GM06990 (cell line): Measurements from ENCODE around the gene PAH.

Experiments used
- DNase-seq: peaks from one replicate; pipeline ENCODE4 v3.0.0-alpha.2; 2011; ENCODE audit not compliant: insufficient read length; ENCODE audit errors: extremely low read depth
- H3K27me3 ChIP-seq: replicated peaks from 2 replicates; pipeline ENCODE4 v1.6.0; 2011; ENCODE audit warnings: low read length; ENCODE audit not compliant: control insufficient read depth, insufficient read depth
- H3K36me3 ChIP-seq: 2 replicates; pipeline ENCODE4 v1.5.1; 2011; ENCODE audit warnings: low read length; ENCODE audit not compliant: control insufficient read depth, insufficient read depth
- H3K4me3 ChIP-seq: replicated peaks from 2 replicates; pipeline ENCODE4 v1.5.1; 2011; ENCODE audit warnings: low read depth, mild to moderate bottlenecking, control low read depth, low read length
- TF ChIP-seq, protein P1 (sequence below): IDR thresholded peaks from 2 replicates; pipeline ENCODE4 v1.5.1; 2011; ENCODE audit warnings: low read length, control low read depth, mild to moderate bottlenecking, inconsistent platforms; ENCODE audit not compliant: insufficient read depth, poor library complexity, severe bottlenecking

Gene PAH

DNA sequence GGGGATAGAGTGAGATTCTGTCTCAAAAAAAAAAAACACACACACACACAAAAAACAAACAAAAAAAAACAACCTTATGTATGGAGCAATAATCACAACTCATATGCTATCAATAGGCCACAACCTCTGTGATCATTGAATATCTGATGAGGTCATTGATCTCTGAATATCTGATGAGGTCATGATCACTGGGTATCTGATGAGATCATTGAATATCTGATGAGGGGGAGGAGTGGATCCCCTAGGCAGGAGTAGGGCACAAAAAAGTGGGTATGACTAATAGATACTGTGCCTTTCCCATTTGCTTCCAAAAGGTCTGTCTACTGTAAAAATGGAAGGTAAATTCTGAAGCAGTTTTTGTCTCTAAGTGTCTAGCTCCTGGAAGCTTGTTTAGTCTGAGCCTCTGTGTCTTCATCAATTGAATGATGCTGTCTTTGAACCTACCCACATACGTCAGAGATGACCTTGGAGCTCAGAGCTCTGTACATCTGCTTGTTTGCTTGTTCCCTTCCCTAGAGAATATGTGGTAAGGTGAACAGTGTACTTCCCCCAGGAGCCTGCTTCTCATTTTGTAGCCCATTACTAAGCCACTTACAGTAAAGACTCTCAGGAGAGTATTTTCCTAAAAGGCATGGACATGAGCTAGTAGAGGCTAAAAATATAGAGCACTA is 13.6 kb downstream of the PAH start:
- DNase-seq, result no peak

DNA sequence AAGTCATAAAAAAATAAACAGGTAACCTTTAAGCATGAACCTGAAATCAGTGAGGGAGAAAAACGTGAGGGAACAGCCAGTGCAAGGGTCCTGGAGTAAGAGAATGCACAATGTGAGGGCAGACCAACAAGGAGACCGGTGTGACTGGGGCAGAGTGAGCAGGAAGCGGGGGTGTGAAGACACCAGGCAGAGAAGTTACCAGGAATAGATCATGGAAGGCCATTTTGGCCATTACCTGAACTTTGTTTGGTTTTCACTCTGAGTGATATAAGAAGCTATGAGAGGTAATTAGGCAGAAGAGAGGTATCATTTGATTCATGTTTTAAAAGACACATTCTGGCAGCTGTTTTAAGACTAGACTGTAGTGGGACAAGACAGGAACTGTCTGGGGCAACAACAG is 15.0 kb downstream of the PAH start:
- Histone ChIP-seq H3K4me3 (no peak overlapping the region), H3K36me3 (no peaks in the 10 kb centered on the region), H3K27me3 (no peaks in the 10 kb centered on the region)
- TF ChIP-seq, protein P1, sequence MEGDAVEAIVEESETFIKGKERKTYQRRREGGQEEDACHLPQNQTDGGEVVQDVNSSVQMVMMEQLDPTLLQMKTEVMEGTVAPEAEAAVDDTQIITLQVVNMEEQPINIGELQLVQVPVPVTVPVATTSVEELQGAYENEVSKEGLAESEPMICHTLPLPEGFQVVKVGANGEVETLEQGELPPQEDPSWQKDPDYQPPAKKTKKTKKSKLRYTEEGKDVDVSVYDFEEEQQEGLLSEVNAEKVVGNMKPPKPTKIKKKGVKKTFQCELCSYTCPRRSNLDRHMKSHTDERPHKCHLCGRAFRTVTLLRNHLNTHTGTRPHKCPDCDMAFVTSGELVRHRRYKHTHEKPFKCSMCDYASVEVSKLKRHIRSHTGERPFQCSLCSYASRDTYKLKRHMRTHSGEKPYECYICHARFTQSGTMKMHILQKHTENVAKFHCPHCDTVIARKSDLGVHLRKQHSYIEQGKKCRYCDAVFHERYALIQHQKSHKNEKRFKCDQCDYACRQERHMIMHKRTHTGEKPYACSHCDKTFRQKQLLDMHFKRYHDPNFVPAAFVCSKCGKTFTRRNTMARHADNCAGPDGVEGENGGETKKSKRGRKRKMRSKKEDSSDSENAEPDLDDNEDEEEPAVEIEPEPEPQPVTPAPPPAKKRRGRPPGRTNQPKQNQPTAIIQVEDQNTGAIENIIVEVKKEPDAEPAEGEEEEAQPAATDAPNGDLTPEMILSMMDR, result no peak
- DNase-seq, result no peak

More for the DNA sequence above, 13.6 kb downstream of the PAH start:
- Histone ChIP-seq H3K4me3 (no peak overlapping the region), H3K36me3 (no peaks in the 10 kb centered on the region), H3K27me3 (no peaks in the 10 kb centered on the region)
- TF ChIP-seq, protein P1, result no peak

DNA sequence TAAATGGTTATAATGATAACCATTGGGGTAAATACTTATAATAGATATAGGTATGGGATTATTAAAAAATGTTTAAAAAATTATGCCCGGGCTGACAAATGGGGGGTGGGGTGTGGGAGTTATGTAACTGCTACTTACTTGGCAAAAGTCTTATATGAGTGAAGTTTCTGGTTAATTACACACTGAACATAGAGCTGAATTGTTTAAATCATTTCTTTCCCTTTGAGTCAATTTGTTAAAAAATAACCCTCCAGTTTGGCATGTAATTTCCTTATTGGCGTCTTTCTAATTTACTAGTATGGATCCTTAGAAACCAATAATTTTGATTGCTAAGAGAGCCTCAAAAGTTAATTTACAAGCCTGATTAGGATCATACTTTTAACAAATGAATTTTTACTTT is 16.7 kb downstream of the PAH start:
- DNase-seq, result no peak
- TF ChIP-seq, protein P1, result no peak
- Histone ChIP-seq H3K4me3 (no peak overlapping the region), H3K36me3 (no peaks in the 10 kb centered on the region), H3K27me3 (no peaks in the 10 kb centered on the region)

DNA sequence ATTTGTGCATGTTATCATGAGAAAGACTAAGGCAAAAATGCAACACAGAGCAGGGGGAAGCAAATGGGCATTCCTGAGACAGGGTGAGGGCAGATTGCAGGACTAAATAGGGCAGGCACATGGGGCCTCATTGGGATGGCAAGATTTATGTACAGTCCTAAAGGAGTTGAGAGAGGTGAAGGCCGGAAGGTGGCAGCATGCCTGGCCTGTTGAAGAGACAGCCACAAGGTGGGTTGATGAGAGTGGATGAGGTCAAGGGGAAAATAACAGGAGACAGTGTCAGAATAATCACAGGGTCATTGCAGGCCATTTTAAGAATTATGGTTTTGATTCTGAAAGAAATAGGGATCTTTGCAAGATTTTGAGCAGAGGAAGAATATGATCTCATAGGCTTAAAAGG is 21.0 kb downstream of the PAH start:
- no peaks in the 10 kb centered on the region; the same call in 1 of the 2 replicates for H3K27me3 ChIP-seq
- TF ChIP-seq, protein P1, result no peak
- H3K36me3 ChIP-seq, result no peaks in the 10 kb centered on the region
- no peak overlapping the region for H3K4me3 ChIP-seq
- DNase-seq, result no peak

DNA sequence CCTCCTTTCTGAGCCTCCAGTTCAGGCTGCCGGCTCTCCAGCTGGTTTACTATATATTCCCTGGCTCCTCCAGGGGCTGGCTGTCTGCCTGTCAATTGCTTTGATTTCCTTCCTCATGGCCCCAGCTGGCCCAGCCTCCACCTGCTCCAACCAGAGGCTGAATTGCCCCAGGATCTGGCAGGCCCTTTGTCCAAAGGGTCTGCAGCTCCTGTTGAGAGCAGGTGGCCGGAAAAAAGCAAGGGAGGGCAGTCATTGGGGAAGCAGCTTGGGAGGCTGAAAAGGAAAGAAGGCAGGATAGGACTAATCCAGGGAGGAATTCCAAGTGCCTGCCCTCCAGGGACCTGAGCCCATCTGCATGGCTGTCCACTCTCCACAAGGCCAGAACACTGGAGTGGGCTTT is 25.3 kb downstream of the PAH start:
- TF ChIP-seq, protein P1, result no peak
- Histone ChIP-seq H3K27me3 (no peaks in the 10 kb centered on the region; the same call in 1 of the 2 replicates), H3K36me3 (no peaks in the 10 kb centered on the region), H3K4me3 (no peak overlapping the region)
- no peak for DNase-seq

DNA sequence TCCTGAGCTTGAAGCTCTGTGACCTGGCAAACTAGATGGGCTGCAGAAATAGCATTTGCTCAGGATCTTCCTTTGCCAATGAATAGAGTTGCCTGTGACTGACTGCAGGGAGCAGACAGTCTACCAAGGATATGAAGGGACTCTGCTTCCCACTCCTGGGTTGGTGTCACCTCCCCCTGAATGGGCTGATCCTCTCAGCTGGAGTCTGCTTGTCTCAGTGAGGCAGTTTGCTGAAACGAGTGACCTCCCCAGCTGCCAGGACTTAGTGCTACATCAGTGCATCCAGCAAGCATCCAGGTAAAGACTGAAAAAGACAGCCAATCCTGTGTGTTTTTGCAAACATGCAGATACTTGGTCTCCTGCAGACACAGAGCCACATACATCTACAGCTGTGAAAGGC is 28.5 kb downstream of the PAH start:
- TF ChIP-seq, protein P1, result no peak
- DNase-seq, result no peak
- no peak overlapping the region for H3K4me3 ChIP-seq
- peaks cover 2% of the 10 kb centered on the region; the same call in 1 of the 2 replicates for H3K27me3 ChIP-seq
- H3K36me3 ChIP-seq, result no peaks in the 10 kb centered on the region
